ENCODE data around the gene WNT7A. TPM values are rescaled to one million over a fixed set of nuclear protein-coding genes. Genes with fewer than 3 reads are reported as not detected.

WNT7A gene
- total RNA-seq, 3 donors from 2014 or later = not detected

GRCh38 chr3:13812034-13812471, 67.8 kb downstream of the WNT7A start:
- no peak for TF ChIP-seq CTCF (IDR thresholded peaks at IDR 0.05)
- H3K36me3 ChIP-seq (ENCODE audit: low read depth) = no peaks in the 10 kb centered on the region
- no peaks in the 10 kb centered on the region for H3K4me1 ChIP-seq (ENCODE audit: low read depth)
- H3K4me3 ChIP-seq = no peak overlapping the region
- no peak for DNase-seq
- no peak for ATAC-seq
- intact Hi-C loops (cut with DNase I, micrococcal nuclease) = no loop called here
- H3K9me3 ChIP-seq = peaks cover 35% of the 10 kb centered on the region

- intact Hi-C loops (cut with DNase I, micrococcal nuclease) = no loop called here
- no peak for TF ChIP-seq CTCF (IDR thresholded peaks at IDR 0.05)
- peaks cover 30% of the 10 kb centered on the region for H3K9me3 ChIP-seq
- no peak for ATAC-seq
- H3K4me3 ChIP-seq = no peak overlapping the region
- DNase-seq = no peak
- H3K4me1 ChIP-seq (ENCODE audit: low read depth) = no peaks in the 10 kb centered on the region
- no peaks in the 10 kb centered on the region for H3K36me3 ChIP-seq (ENCODE audit: low read depth)
Measured at GRCh38 chr3:13811614-13812013, 68.3 kb downstream of the WNT7A start.

GRCh38 chr3:13808550-13808949, 71.3 kb downstream of the WNT7A start:
- ATAC-seq = no peak

GRCh38 chr3:13801361-13802204, 78.3 kb downstream of the WNT7A start:
- ATAC-seq (no peak), DNase-seq (no peak)
- Histone ChIP-seq H3K4me1 (ENCODE audit: low read depth) (no peaks in the 10 kb centered on the region), H3K36me3 (ENCODE audit: low read depth) (no peaks in the 10 kb centered on the region), H3K4me3 (no peak overlapping the region), H3K9me3 (no peaks in the 10 kb centered on the region)
- intact Hi-C loops (cut with DNase I, micrococcal nuclease) = no loop called here
- no peak for TF ChIP-seq CTCF (IDR thresholded peaks at IDR 0.05)

More at GRCh38 chr3:13808550-13808949, 71.3 kb downstream of the WNT7A start:
- no peaks in the 10 kb centered on the region for H3K9me3 ChIP-seq
- no peak for DNase-seq
- no peak overlapping the region for H3K4me3 ChIP-seq
- no peaks in the 10 kb centered on the region for H3K36me3 ChIP-seq (ENCODE audit: low read depth)
- intact Hi-C loops (cut with DNase I, micrococcal nuclease) = no loop called here
- no peaks in the 10 kb centered on the region for H3K4me1 ChIP-seq (ENCODE audit: low read depth)
- TF ChIP-seq CTCF (IDR thresholded peaks at IDR 0.05) = no peak

- Histone ChIP-seq H3K4me3 (no peak overlapping the region), H3K4me1 (ENCODE audit: low read depth) (no peaks in the 10 kb centered on the region), H3K9me3 (no peaks in the 10 kb centered on the region), H3K36me3 (ENCODE audit: low read depth) (no peaks in the 10 kb centered on the region)
- DNase-seq (no peak), ATAC-seq (no peak)
- intact Hi-C loops (cut with DNase I, micrococcal nuclease) = no loop called here
- no peak for TF ChIP-seq CTCF (IDR thresholded peaks at IDR 0.05)
Measured at GRCh38 chr3:13800064-13800463, 79.8 kb downstream of the WNT7A start.
